ENCODE results near the gene TPST2.

The TPST2 gene

DNA sequence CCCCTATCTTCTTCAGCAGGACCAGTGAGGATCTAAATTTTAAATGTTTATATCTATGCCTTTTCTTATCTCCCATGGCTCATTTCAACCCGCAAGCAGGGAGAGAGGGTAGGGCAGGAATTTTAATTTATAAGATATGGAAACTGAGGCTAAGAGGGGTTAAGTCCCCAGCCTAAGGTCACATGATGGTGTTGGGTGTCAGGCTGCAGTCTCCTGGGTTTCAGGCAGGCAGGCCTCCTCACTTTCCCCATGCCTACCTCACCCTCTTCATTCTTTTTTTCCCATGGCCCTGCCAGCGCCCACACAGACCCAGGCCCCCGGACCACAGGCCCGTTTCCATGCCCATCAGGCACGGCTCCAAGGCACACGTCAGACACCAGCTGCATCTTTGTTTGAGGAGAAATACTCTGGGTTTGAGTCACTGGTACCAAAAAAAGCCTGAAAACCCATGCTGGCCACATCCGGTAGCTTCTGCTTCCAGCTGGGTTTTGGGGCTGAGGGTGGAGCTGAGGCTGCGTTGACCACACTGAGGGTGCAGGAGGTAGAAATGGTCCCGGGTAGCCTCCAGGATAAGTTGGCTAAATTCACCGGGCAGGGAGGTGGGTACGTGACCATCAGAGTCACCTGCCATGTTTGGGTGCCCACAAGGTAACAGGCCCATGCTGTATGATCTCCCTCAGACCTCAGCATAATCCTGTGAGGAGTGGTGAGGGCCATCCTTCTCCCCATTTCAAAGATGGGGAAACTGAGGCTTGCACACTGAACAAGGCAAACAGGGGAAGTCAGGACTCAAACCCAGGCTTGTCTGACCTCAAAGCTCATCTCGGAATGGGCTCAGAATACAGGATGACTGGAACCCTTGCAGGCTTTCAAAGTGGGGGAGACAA, 20.4 kb upstream of the TPST2 start:
- no peak for DNase-seq

DNA sequence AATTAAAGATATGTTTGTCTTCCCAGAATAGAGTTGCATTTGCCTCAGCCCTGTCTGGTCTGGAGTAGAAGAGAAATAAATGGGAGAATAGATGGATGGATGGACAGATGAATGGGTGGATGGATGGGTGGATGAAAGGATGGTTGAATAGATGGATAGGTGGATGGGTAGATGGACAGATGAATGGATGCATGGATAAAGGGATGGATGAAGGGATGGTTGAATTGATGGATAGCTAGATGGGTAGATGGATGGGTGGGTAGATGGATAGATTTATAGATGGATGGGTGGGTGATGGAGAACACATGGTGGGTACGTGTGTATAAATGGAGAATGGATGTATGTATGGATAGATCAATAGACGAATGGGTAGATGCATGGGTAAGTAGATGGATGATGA, 19.4 kb upstream of the TPST2 start:
- DNase-seq: no peak

DNA sequence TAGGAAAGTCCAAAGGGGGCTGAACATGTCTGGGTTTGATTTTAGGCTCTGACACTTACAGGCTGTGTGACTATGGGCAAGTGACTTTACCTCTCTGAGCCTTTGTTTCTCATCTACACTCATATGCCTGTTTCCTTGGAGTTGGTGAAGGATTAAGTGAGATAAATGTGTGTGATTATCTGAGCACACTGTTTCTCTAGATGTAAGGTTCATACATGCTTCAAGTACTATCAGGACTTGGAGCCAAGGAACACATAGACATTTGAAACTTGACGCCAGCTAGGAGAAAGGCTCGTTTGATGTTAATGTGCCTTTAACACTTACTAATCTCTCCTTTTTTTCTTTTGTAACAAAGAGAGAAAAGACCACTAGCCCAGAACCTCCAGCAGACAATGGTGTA, 18.2 kb upstream of the TPST2 start:
- DNase-seq: no peak

DNA sequence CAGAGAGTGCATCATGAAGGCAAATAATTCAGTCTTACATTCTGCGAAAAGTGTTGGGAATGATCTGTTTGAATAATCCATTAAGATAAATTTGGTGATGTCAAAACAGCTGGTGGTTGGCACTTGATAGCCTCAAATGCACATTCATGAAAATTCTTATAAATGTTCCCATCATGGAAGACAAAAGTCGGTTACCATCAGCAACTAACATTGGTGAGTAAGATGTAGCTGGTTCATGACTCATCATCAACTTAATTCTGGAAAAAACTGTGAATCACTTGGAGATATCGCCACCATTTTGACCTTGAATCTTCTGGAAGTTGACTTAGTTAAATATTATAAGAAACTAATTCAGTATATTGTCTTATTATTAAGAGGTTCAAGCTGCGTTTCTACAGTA, 16.7 kb upstream of the TPST2 start:
- DNase-seq: no peak

DNA sequence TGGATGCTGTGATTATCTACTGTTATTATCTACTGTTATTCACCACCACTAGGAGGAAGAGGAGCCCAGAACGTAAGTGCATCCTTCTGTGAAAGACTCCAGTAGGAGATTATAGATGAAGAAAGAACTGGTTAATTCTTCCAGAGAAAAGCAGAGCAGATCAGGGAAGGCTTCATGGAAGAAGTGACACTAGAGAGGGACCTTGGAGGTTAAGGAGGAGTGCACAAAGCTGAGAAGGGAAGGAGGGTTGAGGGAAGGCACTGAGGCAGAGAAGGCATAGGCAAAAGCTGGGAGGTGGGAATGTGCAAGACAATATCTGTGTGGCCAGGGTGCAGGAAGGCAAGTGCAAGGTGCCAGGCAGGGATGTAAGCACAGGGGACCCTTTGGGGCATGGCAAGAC, 14.4 kb upstream of the TPST2 start:
- no peak for DNase-seq

DNA sequence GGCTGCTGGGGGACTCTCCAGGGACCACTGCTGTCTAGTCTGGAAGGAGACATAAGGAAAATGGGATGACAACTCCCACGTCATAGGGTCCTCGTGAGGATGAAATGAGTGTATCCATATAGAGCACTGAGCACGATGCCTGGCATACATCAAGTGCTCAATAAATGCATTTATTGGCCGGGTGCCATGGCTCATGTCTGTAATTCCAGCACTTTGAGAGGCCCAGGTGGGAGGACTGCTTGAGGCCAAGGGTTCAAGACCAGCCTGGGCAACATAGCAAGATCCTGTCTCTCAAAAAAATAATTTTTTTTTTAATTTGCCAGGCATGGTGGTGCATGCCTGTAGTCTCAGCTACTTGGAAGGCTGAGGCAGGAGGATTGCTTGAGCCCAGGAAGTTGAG, 12.2 kb upstream of the TPST2 start:
- no peak for DNase-seq

DNA sequence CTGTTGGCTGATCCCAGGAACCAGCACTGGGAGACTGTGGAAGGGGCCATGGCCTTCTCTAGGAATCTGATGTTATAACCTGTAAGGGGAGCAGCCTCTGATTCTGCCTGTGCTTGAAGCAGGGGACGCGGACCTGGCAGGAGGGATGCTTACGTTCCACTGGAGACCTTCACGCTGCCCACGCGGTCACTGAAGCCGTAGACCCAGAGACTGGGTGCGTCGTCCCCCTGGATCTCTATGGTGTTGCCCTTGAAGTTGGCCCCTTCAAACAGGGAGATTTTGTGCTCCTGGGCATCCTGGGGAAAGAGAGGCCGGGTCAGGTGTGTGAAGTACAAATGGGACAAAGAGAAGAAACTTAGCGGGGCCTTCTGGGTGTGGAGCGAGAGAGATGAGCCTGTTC, 11.8 kb upstream of the TPST2 start:
- DNase-seq: no peak

DNA sequence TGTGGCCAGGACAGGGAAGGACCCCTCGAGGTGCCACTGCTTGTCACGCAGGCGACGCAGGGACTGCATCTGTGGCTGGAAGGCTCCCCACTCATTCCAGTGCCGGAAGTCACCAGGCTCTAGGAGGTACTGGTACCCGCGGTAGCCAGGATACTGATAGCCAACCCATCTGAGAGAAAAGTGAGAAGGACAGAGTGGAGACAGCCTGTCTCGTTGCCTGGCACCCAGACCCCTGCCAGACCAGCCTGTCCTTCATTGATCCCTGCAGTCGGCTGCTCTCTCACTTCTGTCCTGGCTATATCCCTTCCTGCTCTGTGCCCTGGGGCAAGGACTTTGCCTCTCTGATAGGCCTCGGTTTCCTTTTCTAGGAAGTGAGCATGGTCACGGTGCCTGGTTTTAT, 9.6 kb upstream of the TPST2 start:
- no peak for DNase-seq

DNA sequence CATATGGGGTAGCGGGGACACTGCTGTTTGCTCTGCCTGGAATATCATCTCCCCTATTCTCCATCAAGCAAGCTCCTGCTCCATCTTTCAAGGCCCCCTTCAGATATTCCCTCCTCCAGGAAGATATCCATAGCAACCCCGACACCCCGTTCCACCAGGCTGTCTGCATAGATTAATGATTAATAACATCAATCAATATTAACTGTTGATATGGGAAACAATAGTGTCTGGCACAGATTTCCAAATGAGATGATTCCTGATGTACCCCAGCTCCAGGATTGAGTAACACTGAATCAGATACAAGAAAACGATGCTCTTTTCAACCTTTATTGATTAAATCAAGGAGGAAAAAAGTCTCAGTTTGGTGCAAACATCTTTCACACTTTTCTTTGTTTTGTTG, 7.5 kb upstream of the TPST2 start:
- DNase-seq: no peak

DNA sequence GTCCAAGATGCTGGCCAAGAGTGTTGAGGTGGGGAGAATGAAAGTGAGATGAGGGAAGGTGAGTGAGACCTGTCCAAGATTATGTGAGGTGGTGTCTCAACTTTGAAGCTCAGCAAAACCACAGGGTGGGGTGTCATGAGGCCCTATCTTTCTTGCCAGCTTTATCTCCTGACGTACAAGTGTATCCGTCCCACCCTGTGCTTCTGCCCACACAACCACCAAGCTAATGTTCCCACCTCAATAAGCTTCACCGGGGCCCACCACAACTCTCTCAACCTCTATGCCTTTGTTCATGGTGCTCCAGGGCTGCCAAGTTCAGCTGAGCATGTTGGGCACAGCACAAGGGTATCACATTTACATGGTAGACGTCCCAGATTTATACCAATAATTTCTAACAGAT, 7.1 kb upstream of the TPST2 start:
- DNase-seq: no peak

DNA sequence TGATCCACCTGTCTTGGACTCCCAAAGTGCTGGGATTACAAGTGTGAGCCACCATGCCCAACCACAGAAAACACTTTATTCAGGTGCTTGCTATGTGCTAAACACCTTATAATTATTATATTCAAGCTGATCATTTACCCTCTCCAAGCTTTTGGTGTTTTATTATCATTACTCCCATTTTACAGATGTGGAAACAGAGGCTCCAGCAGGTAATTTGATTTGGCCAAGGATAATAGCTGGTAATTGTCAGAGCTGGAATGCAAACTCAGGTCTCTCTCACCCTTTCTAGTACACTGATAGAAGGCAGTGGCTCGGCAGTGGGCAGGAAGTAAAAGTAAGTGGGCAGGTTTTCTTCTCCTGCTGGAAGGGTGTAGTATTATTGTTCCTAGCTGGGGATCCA, 3.8 kb upstream of the TPST2 start:
- no peak for DNase-seq

DNA sequence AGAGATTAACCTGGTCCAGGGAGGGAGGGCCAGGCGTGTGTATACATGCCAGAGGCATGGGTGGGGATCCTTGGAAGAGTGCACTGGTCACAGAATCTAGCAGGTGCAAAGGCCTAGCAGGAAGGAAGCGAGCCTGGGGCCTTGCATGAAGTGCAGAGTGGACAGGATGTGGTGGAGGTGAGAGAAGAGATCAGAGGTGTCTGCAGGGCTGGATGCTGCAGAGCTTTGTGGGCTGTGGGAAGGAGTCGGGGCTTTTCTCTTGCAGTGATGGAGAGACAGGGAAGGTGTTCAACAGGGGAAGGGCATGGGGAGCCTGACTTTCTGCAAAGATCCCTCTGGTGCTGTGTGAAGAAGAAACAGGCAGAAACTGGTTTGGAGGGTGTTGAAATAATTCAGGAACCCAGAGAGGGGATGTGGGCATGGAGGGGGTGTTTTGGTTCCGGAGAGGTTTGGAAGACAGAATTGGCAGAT, 2.5 kb upstream of the TPST2 start:
- DNase-seq: no peak

DNA sequence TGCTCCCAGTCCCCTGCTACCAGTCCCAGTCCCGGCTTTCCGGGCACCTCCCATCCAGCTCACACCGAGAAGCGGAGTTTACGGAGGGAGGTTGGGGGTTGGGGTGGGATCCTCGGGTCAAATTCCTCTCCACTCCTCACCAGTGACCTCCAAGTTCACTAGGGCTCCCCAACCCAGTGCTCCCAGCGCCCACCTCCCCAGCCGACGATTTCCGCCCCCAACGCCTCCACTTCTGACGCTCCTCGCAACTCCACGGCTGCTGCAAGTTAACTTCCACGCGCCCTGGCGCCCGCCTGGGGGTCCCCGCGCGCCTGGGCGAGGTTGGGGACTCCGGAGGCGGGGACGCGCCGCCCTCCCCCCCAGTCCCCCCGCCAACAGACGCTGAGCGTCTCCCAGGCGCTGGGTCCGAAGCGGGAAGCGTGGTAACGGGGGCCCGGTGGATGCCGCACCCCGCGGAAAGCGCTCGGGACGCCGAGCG, 526 bp downstream of the TPST2 start:
- DNase-seq: no peak

DNA sequence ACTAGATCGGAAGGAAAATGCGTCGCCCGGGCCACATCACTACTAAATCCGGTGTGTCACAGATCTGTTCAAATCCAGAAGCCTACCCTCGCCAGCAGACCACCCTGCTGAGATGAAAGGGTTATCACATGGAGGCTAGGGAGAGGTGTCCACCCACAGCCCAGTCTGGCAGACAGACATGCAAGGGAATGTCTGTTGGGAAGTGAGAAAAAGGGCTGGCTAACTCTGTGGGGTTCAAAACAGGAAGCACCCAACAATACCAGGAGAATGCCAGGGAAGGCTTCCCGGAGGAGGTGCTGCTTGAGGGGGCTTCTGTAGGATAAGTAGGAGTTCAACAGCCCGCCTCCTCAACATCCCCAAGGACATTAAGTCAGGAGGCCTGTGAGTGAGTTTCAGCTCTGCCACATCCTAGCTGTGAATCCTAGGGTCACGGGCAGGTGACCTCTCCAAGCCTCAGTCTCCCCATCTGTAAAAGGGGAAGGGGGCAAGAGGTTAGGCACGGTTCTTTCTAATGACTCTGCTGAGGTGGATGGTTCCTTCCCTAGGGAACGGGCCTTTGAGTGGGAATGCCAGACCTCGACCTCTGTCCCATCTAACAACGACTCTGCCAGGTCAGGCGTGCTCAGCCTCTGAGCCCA, 1.1 kb downstream of the TPST2 start:
- no peak for DNase-seq

DNA sequence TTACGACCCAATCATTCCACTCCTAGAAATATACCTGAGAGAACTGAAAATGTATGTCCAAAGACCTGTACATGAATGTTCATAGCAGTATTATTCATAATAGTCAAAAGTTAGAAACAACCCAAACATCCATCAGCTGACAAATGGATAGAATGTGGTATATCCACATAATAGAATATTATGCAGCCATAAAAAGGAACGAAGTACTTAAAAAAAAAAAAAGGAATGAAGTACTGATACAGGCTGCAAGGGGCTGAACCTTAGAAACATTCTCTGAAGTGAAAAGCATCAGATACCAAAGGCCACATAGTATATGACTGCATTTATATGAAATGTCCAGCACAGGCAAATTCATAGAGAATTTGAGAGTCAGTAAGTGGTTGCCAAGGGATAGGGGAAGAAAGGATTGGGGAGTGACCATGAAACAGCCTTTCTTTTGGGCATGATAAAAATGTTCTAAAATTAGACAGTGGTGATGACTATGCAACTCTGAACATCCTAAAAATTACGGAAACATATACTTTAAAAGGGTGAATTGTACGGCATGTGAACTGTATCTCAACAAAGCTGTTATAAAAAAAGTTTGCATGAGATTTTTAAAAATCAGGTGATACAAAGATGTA, 1.8 kb downstream of the TPST2 start:
- DNase-seq: no peak

DNA sequence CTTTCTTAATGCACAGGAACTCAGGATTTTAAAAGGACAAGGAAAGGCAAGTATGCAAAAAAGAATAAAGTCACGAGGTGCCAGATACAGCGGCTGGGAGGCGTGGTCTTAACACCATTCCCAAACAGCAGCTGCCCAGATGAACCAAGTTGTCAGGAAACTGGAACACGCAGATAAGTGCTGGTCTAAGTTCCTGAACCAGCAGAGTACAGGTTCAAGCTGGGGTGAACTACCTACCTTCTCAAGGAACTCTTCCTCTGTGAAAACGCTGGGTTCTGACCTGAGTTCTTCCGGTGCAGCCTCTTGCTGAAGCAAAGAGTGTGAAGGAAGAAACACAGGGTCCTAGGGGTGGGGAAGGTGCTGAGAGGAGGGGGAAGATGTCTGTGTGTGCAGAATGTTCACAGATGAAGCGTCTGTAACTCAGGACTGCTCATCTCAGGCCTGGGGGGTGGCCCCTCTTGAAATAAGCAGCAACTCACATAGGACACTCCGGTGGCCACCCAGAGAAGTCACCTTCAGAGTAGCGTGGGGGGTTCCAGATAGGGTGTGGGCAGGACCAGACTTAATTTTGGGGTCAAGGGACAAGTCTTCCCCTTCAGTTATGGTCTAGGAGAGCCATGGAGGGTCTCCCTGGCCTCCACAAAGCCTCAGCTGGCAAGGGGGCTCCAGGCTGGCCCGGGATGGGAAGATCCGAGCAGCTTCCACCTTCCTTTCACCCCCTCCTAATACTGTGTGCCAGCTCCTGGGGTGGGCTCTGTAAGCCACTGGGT, 3.2 kb downstream of the TPST2 start:
- DNase-seq: no peak

DNA sequence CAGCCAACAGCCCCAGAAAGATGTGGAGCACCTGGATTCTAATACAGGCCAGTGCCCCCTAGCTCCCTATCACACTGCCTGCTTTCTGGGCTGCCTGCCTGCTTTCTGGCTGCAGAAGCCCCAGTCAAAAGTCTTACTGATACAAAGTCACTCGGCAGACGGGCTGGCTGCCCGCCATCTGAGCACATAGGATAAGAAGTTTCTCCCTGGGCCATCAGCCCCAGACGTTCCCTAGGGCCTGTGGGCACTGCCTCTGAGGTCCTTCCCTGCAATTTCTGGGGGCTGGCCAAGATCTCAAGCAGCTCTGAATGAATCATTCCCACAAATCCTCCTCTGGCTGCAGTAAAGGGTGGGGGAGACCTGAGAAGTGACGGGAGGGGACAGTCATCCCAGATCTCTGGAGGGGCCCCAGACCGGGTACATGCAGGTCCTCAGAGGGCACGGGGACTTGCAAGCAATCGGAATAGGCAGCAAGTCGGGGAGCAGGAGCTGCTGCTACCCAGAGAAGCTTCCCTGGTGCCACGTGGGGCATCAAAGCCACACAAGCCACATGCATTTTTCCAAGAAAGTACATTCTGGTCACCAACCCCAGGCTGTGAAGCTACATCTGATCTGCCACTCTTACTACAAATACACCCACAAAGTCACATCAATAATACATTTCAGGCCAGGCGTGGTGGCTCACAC, 4.7 kb downstream of the TPST2 start:
- peak; percentile 60 for DNase-seq

DNA sequence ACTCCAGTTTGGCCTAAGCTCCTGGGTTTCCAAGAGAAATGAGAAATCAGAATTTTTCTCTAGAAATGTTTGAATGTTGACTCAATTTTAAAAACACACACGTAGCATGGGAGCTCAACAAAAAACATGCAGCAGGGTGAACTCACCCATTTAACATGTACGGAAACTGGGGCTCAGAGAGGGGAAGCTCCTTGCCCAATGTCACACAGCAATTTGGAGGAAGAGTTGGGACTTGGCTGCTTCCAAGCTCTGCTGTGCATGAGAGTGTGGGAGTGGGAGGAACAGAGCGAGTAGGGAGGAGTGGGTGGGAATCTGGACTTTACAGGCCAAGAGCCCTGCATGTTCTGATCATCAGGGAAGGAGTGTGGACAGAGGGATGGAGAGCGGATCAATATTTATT, 5.9 kb downstream of the TPST2 start:
- no peak for DNase-seq

DNA sequence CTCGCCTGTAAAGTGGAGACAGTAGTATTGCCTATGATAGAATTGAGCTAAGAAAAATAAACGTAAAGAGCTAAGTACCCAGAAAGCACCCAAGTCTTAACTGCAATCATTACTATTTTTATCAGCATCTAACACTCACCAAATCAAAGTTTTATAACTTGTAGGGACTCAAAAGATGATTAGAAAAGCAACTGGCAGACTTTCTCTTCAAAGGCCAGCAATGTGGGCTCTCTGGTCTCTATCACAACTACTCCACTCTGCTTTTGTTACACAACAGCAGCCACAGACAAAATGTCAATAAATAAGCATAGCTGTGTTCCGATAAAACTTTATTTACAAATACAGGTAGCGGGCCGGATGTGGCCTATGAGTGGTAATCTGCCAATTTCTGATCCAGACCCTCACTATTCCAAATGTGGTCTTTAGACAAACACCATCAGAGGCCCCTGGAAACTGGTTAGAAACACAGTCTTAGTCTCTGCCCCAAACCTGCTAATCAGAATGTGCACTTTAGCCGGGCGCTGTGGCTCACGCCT, 8.2 kb downstream of the TPST2 start:
- DNase-seq: no peak

DNA sequence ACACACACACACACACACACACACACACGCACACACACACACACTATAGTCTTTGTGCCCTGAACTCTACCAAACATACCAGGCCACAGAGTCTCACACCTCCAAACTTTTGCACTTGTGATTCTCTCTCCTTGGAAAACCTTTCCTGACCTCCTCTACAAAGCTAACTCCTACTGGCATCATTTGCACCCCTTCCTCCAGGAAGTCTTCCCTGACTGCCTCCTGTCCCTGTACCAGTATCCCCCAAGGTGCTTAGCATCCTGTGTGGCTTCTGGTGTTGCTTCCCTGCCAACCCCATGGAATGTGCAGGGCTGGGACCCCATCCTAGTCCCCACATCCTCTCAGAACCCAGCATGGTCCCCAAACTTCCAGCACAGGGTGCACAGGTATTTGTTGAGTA, 8.9 kb downstream of the TPST2 start:
- no peak for DNase-seq

DNA sequence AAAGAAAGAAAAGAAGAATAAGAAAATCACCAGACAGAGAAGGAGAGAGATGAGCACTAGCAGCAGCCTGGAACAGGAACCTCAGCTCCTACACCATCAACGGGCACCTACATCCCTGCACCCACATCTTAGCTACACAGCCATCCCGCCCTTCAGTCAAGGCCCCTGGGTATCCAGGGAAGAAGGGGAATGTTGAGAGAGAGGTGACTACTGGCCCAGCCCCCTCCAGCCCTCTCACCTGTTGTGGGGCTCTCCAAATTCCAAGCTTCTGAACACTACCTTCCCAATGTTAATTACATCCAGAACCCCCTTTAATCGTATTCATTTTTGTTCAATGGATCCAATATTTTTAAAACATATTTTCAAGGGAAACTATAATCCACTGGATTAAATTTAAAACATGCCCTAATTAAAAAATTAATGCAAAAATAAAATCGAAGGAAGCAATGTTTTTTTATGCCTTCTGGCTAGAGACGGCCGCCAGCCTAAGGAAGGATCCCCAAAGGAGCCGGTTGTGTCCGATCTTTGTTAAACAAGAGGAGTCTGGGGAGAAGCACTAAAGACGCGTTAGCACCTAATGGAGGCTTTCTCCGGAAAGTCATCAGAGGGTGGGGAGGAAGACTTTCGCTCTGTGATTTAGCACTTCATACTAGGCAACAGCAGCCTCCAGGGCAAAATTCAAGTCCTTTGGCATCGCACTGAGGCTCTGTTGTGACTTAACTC, 9.5 kb downstream of the TPST2 start:
- no peak for DNase-seq

All from NCI-H446 treated with DMSO at 0.1 percent for 48 hours (cell line).